Retinal pigment epithelial cell (primary cell): ENCODE measurements around the gene ASTL.

ENCODE experiments used
- DNase-seq: peaks from one replicate; pipeline ENCODE4 v3.0.0-alpha.2; 2010; ENCODE audit warnings: low read depth
- H3K4me3 ChIP-seq: 2 replicates; pipeline ENCODE4 v1.5.1; 2011; ENCODE audit warnings: mild to moderate bottlenecking, low read length, control low read depth, moderate library complexity
- CTCF ChIP-seq: conservative IDR thresholded peaks from 2 replicates; pipeline ENCODE4 v1.5.1; 2011; ENCODE audit warnings: low read depth, low read length, control low read depth, inconsistent platforms

The ASTL gene

DNA sequence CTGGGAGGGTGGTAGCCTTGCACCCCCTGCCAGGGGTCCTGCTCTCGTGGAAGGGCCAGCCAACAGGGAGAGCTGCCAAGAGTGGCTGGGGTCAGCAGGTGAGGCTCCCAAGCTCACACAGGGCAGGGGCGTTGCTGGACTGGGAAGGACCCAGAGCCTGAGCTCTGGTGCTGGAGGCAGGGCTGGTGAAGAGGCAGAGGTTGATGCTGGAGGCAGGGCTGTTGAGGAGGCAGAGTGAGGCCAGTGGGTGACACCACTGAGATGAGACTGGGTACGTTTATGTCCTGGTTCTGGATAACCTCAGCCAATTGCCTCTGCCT lies 29.0 kb downstream of the ASTL start:
- H3K4me3 ChIP-seq = no peak overlapping the region
- no peak for DNase-seq
- no peak for TF ChIP-seq CTCF

- TF ChIP-seq CTCF = no peak
- H3K4me3 ChIP-seq = no peak overlapping the region
- no peak for DNase-seq
Observed at GRCh38 chr2:96108541-96109360, 29.6 kb downstream of the ASTL start.

DNA sequence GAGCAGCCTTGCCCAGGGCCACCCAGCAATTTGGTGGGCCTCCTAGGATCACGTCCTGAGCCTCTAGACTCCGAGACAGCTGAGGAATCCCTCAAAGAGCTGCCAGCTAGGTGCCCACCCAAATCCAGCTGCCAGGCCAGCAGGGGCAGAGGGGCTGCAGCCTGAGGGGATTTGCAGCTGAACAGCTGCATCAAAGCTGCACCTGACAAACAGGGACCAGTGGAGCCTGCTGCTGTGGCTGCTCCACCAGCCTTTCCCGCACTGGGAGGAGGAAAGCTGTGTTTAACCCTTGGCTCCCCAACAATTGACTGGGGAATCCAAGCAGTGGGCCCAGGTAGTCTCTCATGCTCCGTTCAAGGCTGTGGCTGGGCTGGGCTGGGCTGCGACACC lies 30.2 kb downstream of the ASTL start:
- no peak for DNase-seq
- TF ChIP-seq CTCF = no peak
- H3K4me3 ChIP-seq = no peak overlapping the region

- TF ChIP-seq CTCF = no peak
- no peak for DNase-seq
- H3K4me3 ChIP-seq = no peak overlapping the region
Observed at GRCh38 chr2:96107708-96108065, 30.6 kb downstream of the ASTL start.

- no peak for DNase-seq
- TF ChIP-seq CTCF = no peak
- H3K4me3 ChIP-seq = no peak overlapping the region
Observed at GRCh38 chr2:96106991-96107707, 31.2 kb downstream of the ASTL start.

GRCh38 chr2:96105994-96106715 lies 32.1 kb downstream of the ASTL start:
- TF ChIP-seq CTCF = no peak
- no peak overlapping the region for H3K4me3 ChIP-seq
- no peak for DNase-seq
